ENCODE data around the gene FGF18.

FGF18 gene

GRCh38 chr5:171498166-171498565 is 78.7 kb downstream of the FGF18 start:
- no peak for DNase-seq (ENCODE audit: low spot score)

- no peak for DNase-seq (ENCODE audit: low spot score)
These were observed 80.2 kb downstream of the FGF18 start for GRCh38 chr5:171499611-171500010.

GRCh38 chr5:171505473-171506043 is 86.1 kb downstream of the FGF18 start:
- DNase-seq (ENCODE audit: low spot score), result no peak

- DNase-seq (ENCODE audit: low spot score), result no peak
These were observed 87.5 kb downstream of the FGF18 start for GRCh38 chr5:171506951-171507350.

Data from pons (tissue), 1 donor.